Gastrocnemius medialis (tissue), 4 donors: ENCODE data around the gene NANOS1.

Experiments used
- CTCF ChIP-seq, 5 experiments: fragments of 450-650 bp in 3 of 5; fragments of 200-600 bp in 2 of 5; sonication (generic) in 2 of 5; IDR thresholded peaks in 4 of 5; conservative IDR thresholded peaks in 1 of 5; 1 replicate in 4 of 5; 2 replicates in 1 of 5; pipeline ENCODE4 v1.5.1; 2016 to 2019; ENCODE audit warnings: antibody characterized with exemption in 5 of 5, mild to moderate bottlenecking in 3 of 5, moderate library complexity in 3 of 5
- POLR2A ChIP-seq, 2 donors: fragments of 450-650 bp; IDR thresholded peaks; one replicate each; pipeline ENCODE4 v1.6.1; 2017; ENCODE audit warnings: antibody characterized with exemption in 2 of 2, mild to moderate bottlenecking in 2 of 2, moderate library complexity in 2 of 2

- no peak for TF ChIP-seq CTCF (IDR thresholded peaks at IDR 0.05 in 4 of 5, conservative IDR thresholded peaks at IDR 0.05 in 1 of 5)
- TF ChIP-seq POLR2A (IDR thresholded peaks at IDR 0.05), result no peak
These were observed 46.3 kb upstream of the NANOS1 start for GRCh38 chr10:118983263-118983662.
